ENCODE data around the gene SLC45A2.
A peak's percentile ranks its signal among the peaks of the same experiment; 100 is the strongest.

SLC45A2 gene

GRCh38 chr5:33936004-33936380, 48.5 kb downstream of the SLC45A2 start:
- peak; percentile 73 for DNase-seq
- no peak overlapping the region for H3K27ac ChIP-seq
- peak; percentile 61 for TF ChIP-seq CTCF (IDR thresholded peaks at IDR 0.05; ENCODE audit: low read depth, low read length)
- H3K36me3 ChIP-seq, result no peaks in the 10 kb centered on the region
- peaks cover 14% of the 10 kb centered on the region for H3K9me3 ChIP-seq (ENCODE audit: severe bottlenecking)
- peak overlapping the region; percentile 59 for H3K4me3 ChIP-seq (ENCODE audit: low read depth, low read length)
- peaks cover 97% of the 10 kb centered on the region for H3K27me3 ChIP-seq (ENCODE audit: insufficient read depth, low read depth, severe bottlenecking)

DNA sequence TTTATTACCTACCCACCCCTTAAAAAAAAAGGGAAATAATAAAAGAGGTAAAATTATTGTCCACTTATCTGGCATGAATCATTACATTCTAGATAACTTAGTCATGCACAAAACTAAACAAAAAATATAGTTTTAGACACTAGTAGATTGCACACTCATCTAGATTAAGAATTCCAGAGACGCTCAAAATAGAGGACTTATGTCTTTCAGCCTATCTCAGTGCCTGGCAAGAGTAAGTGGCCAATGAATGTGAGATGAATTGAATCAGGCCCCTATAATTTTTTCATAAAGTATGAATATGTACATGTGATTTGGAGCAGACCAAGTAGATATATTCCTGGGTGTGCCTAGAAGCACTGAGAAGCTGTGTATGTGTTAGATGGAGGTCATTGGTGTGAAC, 50.3 kb downstream of the SLC45A2 start:
- no peak for DNase-seq
- no peaks in the 10 kb centered on the region for H3K36me3 ChIP-seq
- no peak overlapping the region for H3K27ac ChIP-seq
- no peak overlapping the region for H3K4me3 ChIP-seq (ENCODE audit: low read depth, low read length)
- H3K27me3 ChIP-seq (ENCODE audit: insufficient read depth, low read depth, severe bottlenecking), result peaks cover 99% of the 10 kb centered on the region
- TF ChIP-seq CTCF (IDR thresholded peaks at IDR 0.05; ENCODE audit: low read depth, low read length), result no peak
- H3K9me3 ChIP-seq (ENCODE audit: severe bottlenecking), result peaks cover 14% of the 10 kb centered on the region

GRCh38 chr5:33933723-33934169, 50.7 kb downstream of the SLC45A2 start:
- TF ChIP-seq CTCF (IDR thresholded peaks at IDR 0.05; ENCODE audit: low read depth, low read length), result no peak
- peaks cover 100% of the 10 kb centered on the region for H3K27me3 ChIP-seq (ENCODE audit: insufficient read depth, low read depth, severe bottlenecking)
- H3K4me3 ChIP-seq (ENCODE audit: low read depth, low read length), result no peak overlapping the region
- H3K36me3 ChIP-seq, result no peaks in the 10 kb centered on the region
- peaks cover 14% of the 10 kb centered on the region for H3K9me3 ChIP-seq (ENCODE audit: severe bottlenecking)
- no peak for DNase-seq
- H3K27ac ChIP-seq, result no peak overlapping the region

GRCh38 chr5:33931136-33931535, 53.4 kb downstream of the SLC45A2 start:
- no peak for TF ChIP-seq CTCF (IDR thresholded peaks at IDR 0.05; ENCODE audit: low read depth, low read length)
- no peaks in the 10 kb centered on the region for H3K36me3 ChIP-seq
- H3K9me3 ChIP-seq (ENCODE audit: severe bottlenecking), result no peaks in the 10 kb centered on the region
- H3K4me3 ChIP-seq (ENCODE audit: low read depth, low read length), result no peak overlapping the region
- H3K27me3 ChIP-seq (ENCODE audit: insufficient read depth, low read depth, severe bottlenecking), result peaks cover 92% of the 10 kb centered on the region
- H3K27ac ChIP-seq, result no peak overlapping the region
- no peak for DNase-seq

DNA sequence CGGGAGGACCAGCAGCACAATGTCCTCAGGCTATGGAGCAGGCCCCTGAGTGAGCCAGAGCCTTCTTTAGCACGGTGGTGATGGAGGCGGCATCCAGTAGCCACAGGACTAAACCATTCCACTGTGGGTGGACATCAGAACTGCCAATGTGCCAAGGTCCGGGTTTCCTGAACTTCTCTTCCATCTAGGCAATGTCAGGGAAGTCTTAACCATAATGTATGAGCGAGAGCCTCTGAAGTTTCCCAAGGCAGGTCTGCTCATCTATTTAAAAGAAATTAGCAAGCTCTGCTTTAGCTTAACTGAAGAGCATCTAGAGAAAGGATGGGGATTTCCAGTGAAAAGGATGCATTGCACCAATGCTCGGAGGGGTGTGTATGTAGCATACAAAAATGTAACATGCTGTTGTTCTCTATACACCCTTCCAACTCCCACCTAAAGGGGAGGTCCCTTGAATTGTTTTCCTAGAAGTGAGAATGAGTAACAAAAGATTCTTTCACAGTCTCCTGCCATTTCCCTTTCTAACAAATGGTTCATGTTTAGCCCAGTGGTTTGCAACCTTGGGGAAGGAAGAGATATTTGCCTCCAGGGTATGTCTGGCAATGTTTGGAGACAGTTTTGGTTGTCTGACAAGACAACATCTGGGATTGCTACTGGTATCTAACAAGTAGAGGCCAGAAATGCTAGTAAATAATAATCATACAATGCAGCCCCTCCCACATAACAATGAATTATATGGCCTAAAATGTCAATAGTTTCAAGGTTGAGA, 54.4 kb downstream of the SLC45A2 start:
- TF ChIP-seq CTCF (IDR thresholded peaks at IDR 0.05; ENCODE audit: low read depth, low read length), result no peak
- H3K36me3 ChIP-seq, result no peaks in the 10 kb centered on the region
- peaks cover 86% of the 10 kb centered on the region for H3K27me3 ChIP-seq (ENCODE audit: insufficient read depth, low read depth, severe bottlenecking)
- no peak overlapping the region for H3K4me3 ChIP-seq (ENCODE audit: low read depth, low read length)
- no peaks in the 10 kb centered on the region for H3K9me3 ChIP-seq (ENCODE audit: severe bottlenecking)
- no peak overlapping the region for H3K27ac ChIP-seq
- DNase-seq, result no peak

DNA sequence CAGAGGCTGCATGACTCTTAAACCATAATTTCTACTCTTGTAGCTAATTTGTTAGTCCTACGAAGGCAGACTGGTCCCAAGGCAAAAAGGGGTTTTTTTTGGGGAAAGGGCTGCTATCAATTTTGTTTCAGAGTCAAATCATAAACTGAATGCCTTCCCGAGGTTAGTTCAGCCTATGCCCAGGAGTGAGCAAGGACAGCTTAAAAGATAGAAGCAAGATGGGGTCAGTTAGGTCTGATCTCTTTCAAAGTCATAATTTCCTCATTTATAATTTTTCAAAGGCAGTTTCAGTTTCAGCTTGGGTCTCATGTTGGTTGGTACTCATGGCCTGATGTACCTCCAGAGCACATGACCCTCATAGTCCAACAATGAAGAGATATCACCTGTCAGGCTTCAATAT, 56.2 kb downstream of the SLC45A2 start:
- H3K27ac ChIP-seq, result no peak overlapping the region
- H3K9me3 ChIP-seq (ENCODE audit: severe bottlenecking), result no peaks in the 10 kb centered on the region
- H3K4me3 ChIP-seq (ENCODE audit: low read depth, low read length), result no peak overlapping the region
- no peaks in the 10 kb centered on the region for H3K36me3 ChIP-seq
- TF ChIP-seq CTCF (IDR thresholded peaks at IDR 0.05; ENCODE audit: low read depth, low read length), result no peak
- peaks cover 84% of the 10 kb centered on the region for H3K27me3 ChIP-seq (ENCODE audit: insufficient read depth, low read depth, severe bottlenecking)
- DNase-seq, result no peak
